ENCODE results near the gene KAT14.
"Not testable (repeated sequence)": the region's sequence is repeated elsewhere in the genome, so short reads cannot be mapped to it uniquely, and the experiment has no call there.

KAT14 gene

GRCh38 chr20:18156045-18156444 is 18.4 kb downstream of the KAT14 start:
- DNase-seq = no peak

- DNase-seq = no peak
Measured at GRCh38 chr20:18164356-18164755, 26.7 kb downstream of the KAT14 start.

GRCh38 chr20:18165553-18165952 is 27.9 kb downstream of the KAT14 start:
- no peak for DNase-seq

- DNase-seq = no peak
Measured at GRCh38 chr20:18166241-18166881, 28.7 kb downstream of the KAT14 start.

GRCh38 chr20:18166950-18167349 is 29.3 kb downstream of the KAT14 start:
- no peak for DNase-seq

- DNase-seq = no peak
Measured at GRCh38 chr20:18172379-18172778, 34.7 kb downstream of the KAT14 start.

- no peak for DNase-seq
Measured at GRCh38 chr20:18174906-18175683, 37.4 kb downstream of the KAT14 start.

- no peak for DNase-seq
Measured at GRCh38 chr20:18176318-18176785, 38.7 kb downstream of the KAT14 start.

GRCh38 chr20:18180366-18180765 is 42.7 kb downstream of the KAT14 start:
- not testable (repeated sequence) for DNase-seq

GRCh38 chr20:18180815-18181214 is 43.2 kb downstream of the KAT14 start:
- peak; percentile 42 for DNase-seq

GRCh38 chr20:18187020-18187419 is 49.4 kb downstream of the KAT14 start:
- DNase-seq = no peak

GRCh38 chr20:18188434-18188833 is 50.8 kb downstream of the KAT14 start:
- no peak for DNase-seq

- DNase-seq = no peak
Measured at GRCh38 chr20:18190338-18191233, 52.9 kb downstream of the KAT14 start.

GRCh38 chr20:18191306-18191705 is 53.6 kb downstream of the KAT14 start:
- no peak for DNase-seq

- not testable (repeated sequence) for DNase-seq
Measured at GRCh38 chr20:18194461-18194860, 56.8 kb downstream of the KAT14 start.

- no peak for DNase-seq
Measured at GRCh38 chr20:18195931-18196330, 58.3 kb downstream of the KAT14 start.

GRCh38 chr20:18197382-18198070 is 59.9 kb downstream of the KAT14 start:
- no peak for DNase-seq

- no peak for DNase-seq
Measured at GRCh38 chr20:18202966-18203365, 65.3 kb downstream of the KAT14 start.

- peak; percentile 41 for DNase-seq
Measured at GRCh38 chr20:18203700-18204099, 66.0 kb downstream of the KAT14 start.

- DNase-seq = no peak
Measured at GRCh38 chr20:18213002-18213401, 75.3 kb downstream of the KAT14 start.

- no peak for DNase-seq
Measured at GRCh38 chr20:18215566-18215965, 77.9 kb downstream of the KAT14 start.

GRCh38 chr20:18218280-18218679 is 80.6 kb downstream of the KAT14 start:
- no peak for DNase-seq

GRCh38 chr20:18223409-18223808 is 85.7 kb downstream of the KAT14 start:
- DNase-seq = no peak

All from kidney glomerular epithelial cell (primary cell).